HUES48 (cell line): Measurements from ENCODE around the gene RHBDF1.

Experiments used
- H3K27ac ChIP-seq: one replicate; pipeline ENCODE4 v1.7.0; 2013; ENCODE audit warnings: low read depth, low read length, inconsistent platforms
- H3K27me3 ChIP-seq: 2 replicates; pipeline ENCODE4 v1.6.1; 2013; ENCODE audit warnings: mild to moderate bottlenecking, low read length; ENCODE audit not compliant: control insufficient read depth, insufficient read depth
- H3K36me3 ChIP-seq: 2 replicates; pipeline ENCODE4 v1.6.1; 2013; ENCODE audit warnings: low read length; ENCODE audit not compliant: control insufficient read depth, insufficient read depth
- H3K4me1 ChIP-seq: 2 replicates; pipeline ENCODE4 v1.6.1; 2013; ENCODE audit warnings: mild to moderate bottlenecking, low read length; ENCODE audit not compliant: control insufficient read depth, insufficient read depth
- H3K4me3 ChIP-seq: 2 replicates; pipeline ENCODE4 v1.5.1; 2013; ENCODE audit warnings: mild to moderate bottlenecking, low read depth, low read length
- H3K9ac ChIP-seq: 2 replicates; pipeline ENCODE4 v1.6.1; 2013; ENCODE audit warnings: mild to moderate bottlenecking, low read depth, low read length, moderate library complexity
- H3K9me3 ChIP-seq: 2 replicates; pipeline ENCODE4 v1.6.1; 2013; ENCODE audit warnings: low read length; ENCODE audit not compliant: control insufficient read depth, insufficient read depth

Gene RHBDF1

DNA sequence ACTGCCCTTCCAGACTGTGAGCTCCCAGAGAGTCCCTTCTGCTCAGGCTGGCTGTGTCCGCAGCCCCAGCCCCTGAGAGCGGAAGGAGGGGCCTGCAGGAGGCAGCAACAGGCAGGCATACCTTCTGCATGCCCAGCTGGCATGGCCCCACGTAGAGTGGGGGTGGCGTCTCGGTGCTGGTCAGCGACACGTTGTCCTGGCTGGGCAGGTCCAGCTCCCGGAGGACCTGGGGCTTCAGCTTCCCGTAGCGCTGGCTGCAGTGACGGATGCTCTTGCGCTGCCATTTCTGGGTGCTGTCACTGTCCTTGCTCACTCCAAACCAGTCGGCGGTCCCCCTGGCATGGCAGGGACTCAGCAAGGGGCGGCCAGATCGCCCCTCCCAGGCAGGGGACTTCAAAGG, 9.0 kb downstream of the RHBDF1 start:
- Histone ChIP-seq H3K27ac (no peak overlapping the region), H3K9ac (no peak overlapping the region), H3K9me3 (no peaks in the 10 kb centered on the region), H3K27me3 (no peaks in the 10 kb centered on the region), H3K4me1 (no peaks in the 10 kb centered on the region), H3K36me3 (peaks cover 48% of the 10 kb centered on the region), H3K4me3 (no peak overlapping the region)

DNA sequence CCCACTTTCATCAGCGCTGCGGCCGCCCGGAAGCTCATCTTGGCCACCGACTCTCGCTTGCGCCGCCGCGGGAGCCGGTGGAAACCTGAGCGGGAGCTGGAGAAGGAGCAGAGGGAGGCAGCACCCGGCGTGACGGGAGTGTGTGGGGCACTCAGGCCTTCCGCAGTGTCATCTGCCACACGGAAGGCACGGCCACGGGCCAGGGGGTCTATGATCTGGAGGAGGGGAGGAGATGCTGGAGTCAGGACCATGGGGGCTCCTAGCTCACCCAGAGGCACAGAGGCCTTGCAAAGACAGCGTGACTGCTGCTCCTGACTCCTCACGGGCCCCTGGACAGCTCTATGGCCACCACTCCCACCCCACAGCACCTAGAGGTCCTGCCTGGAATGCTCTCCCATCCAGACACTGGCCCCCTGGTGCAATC, 9.5 kb downstream of the RHBDF1 start:
- peaks cover 53% of the 10 kb centered on the region for H3K36me3 ChIP-seq
- no peak overlapping the region for H3K4me3 ChIP-seq
- no peak overlapping the region for H3K9ac ChIP-seq

DNA sequence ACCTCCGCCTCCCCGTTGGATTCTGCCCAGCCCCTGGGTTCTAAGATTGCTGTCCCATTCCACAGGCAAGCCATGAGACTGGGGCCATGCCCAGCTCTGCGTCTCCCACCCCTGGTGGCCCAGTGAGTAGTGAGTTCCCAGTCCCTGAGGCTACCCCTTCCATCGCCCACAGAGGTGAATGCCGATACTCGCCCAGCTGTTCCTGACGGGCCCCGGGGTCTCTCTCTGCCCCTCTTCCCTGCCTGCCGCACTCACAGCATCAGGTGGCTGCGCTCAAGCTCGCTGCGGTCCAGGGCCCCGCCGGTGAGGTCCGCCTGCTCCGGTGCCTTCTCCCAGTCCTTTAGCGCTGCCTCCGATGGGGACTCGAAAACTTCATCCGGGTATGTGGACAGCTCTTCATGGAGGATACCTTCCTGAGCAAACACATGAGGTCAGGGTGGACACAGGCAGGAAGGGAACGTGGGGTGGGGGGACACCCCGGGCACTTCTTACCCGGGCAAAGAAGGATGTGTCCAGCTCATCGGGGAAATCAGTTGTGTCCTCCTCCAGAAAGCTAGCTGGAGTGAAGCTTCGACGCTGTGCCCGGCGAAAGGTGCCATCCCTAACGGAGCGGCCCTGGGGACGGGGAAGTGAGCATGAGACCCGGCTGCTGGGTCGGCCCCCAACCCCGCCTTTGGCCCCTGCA, 10.0 kb downstream of the RHBDF1 start:
- Histone ChIP-seq H3K9me3 (no peaks in the 10 kb centered on the region), H3K9ac (no peak overlapping the region), H3K4me1 (no peaks in the 10 kb centered on the region), H3K27ac (no peak overlapping the region), H3K36me3 (peaks cover 58% of the 10 kb centered on the region), H3K4me3 (no peak overlapping the region), H3K27me3 (no peaks in the 10 kb centered on the region)

More for the DNA sequence above, 9.5 kb downstream of the RHBDF1 start:
- H3K4me1 ChIP-seq = no peaks in the 10 kb centered on the region
- no peaks in the 10 kb centered on the region for H3K27me3 ChIP-seq
- H3K9me3 ChIP-seq = no peaks in the 10 kb centered on the region
- no peak overlapping the region for H3K27ac ChIP-seq

DNA sequence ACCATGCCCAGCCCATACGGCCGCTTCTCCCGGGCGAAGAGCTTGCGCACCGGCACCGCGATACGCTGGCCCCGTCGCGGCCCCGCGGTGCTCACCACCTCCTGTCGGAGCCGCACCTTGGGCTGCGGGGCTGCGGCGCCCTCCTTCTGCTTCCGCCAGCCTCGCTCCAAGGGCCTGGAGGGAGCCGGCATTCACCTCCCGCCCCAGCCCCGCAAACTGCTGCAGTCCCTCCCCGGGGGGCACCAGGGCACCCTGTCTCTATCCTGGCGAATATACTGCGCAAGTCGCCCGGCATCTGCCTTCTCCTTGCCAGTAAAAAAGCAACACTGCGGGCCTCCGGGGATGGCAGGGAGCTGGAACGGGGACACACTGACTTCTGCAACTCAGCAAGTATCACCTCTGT, 10.6 kb downstream of the RHBDF1 start:
- peaks cover 64% of the 10 kb centered on the region for H3K36me3 ChIP-seq
- no peaks in the 10 kb centered on the region for H3K27me3 ChIP-seq
- no peak overlapping the region for H3K9ac ChIP-seq
- no peaks in the 10 kb centered on the region for H3K9me3 ChIP-seq
- no peak overlapping the region for H3K27ac ChIP-seq
- no peak overlapping the region for H3K4me3 ChIP-seq
- H3K4me1 ChIP-seq = no peaks in the 10 kb centered on the region

DNA sequence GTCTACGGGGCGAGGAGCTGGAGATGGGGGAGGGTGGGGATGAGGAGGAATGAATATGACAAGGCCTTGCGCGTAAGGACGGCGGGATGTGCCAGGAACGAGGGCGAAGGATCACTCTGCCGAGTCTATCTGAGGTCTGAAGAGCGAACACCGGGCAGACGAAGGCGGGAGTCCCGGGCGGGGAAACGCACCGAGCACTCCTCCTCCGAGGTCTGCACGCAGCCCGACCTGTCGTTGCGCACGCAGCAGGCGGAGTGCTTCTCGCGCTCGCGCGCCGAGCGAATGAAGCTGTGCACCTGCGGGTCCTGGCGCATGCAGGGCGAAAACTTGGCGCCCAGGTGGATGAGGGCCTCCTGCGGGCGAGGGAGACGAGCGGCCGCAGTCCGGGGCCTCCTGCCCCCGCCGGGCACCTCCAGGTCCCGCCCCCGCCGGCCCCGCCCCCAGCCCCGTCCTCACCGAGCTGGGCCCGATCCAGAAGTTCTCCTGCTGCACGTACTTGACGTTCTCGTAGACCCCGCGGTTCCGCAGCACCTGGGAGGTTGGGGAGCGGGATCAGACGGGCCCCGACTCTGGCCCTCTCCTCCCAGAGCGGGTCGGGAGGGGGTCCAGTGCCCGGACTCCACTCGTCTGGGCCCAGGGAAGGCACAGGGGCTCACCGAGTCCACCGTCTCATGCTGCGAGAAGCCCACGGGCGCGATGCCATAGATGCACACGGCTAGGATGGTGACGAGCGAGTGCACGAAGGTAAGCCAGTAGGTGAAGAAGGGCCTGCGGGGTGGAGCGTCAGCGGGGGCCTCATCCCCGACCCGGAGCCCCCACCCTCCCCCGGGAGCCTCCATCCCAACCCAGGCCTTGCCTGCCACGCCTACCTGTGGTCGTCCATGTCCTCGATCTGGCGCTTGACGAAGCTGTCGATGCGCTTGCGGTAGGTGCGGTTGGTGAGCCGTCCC, 11.2 kb downstream of the RHBDF1 start:
- Histone ChIP-seq H3K36me3 (peaks cover 71% of the 10 kb centered on the region), H3K27ac (no peak overlapping the region), H3K4me3 (no peak overlapping the region), H3K9me3 (no peaks in the 10 kb centered on the region), H3K27me3 (no peaks in the 10 kb centered on the region), H3K9ac (no peak overlapping the region), H3K4me1 (no peaks in the 10 kb centered on the region)

DNA sequence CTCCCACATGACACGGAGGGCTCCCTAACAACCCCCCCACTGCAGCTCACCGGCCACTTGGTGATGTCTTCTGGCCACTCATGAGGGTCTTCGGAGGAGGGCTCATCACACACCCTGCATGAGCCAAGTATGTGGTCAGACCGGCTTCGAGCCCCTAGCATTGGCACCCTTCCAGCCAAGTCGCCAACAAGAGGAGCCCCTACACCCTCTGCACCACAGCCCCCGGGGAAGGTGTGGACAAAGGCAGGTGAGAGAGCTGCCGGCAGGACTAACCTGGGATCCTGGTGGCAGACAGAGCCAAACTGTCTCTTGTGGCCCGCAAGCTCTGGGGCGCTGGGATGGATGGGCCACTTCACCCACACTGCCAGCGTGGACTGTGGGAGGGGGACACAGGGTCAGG, 12.3 kb downstream of the RHBDF1 start:
- H3K9me3 ChIP-seq = no peaks in the 10 kb centered on the region
- H3K9ac ChIP-seq = no peak overlapping the region
- H3K4me1 ChIP-seq = no peaks in the 10 kb centered on the region
- H3K27me3 ChIP-seq = no peaks in the 10 kb centered on the region
- peaks cover 81% of the 10 kb centered on the region for H3K36me3 ChIP-seq
- H3K4me3 ChIP-seq = no peak overlapping the region
- no peak overlapping the region for H3K27ac ChIP-seq

DNA sequence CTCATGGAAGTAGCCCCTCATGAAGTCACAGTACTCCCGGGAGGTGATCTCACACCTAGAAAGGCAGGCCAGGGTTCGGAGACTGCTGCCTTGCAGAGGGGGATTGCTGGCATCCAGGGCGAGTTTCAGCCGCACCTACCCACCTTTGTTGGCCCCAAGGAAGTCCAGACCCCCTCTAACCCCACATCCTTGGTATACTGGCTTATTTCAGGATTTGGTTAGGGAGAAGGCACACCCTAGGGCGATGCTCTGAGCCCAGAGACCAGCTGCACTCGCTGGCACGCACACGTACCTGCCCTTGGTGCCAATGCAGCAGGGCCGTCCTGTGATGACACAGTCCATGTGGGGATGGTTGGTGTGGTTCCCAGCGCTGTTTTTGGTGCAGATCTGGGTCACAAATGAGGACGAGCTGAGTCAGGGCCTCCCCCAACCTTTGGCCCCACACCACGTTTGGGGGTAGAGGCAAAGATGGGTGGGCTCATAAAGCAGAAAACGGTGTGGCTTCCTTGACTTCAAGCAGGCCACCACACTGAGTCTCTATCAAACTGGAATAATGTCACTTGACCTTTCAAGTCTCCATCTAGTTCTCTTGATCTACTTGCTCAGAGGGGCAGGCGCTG, 12.9 kb downstream of the RHBDF1 start:
- Histone ChIP-seq H3K4me3 (no peak overlapping the region), H3K27ac (no peak overlapping the region), H3K9ac (no peak overlapping the region), H3K36me3 (peaks cover 80% of the 10 kb centered on the region), H3K9me3 (no peaks in the 10 kb centered on the region), H3K27me3 (no peaks in the 10 kb centered on the region), H3K4me1 (no peaks in the 10 kb centered on the region)

DNA sequence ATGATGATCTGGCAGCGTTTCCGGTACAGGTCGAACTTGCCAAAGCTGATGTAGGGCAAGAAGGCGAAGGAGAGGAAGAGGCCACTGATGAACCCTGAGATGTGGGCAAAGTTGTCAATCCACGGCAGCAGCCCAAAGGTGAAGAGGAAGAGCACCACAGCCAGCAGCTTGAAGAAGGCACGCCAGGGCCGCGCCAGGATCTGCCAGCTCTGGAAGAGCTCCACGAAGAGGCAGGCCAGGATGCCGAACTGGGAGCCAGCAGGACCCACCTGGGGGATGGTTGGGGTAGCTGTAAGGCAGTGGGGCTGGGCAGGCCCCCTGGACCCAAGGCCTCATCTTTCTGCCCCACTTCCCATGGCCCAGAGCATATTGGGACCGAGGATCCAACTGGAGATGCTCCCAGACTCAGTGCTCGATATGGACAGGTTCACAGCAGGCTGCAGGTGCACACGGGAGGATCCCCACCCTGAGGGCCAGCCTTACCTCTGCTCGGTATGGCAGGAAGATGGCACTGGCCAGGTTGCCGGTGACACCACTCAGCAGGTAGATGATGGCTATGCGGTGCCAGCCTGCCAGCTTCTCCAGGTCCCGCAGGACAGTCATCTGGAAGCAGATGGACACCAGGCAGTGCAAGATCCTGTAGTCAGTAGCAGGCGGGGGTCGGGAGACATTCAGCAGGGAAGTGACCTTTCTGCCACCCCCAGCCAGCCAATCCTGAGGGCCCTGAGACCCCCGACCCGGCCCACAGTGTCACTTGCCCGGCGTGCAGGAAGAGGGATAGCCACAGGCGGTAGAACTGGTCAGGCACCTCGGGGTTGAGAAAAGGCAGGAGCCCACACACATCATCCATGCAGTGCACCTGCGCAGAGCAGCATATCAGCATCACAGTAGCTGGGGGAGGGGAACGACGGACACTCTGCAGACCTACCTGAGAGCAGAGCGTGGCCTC, 13.7 kb downstream of the RHBDF1 start:
- Histone ChIP-seq H3K27me3 (no peaks in the 10 kb centered on the region), H3K4me1 (no peaks in the 10 kb centered on the region), H3K9me3 (no peaks in the 10 kb centered on the region), H3K36me3 (peaks cover 74% of the 10 kb centered on the region), H3K9ac (no peak overlapping the region), H3K4me3 (no peak overlapping the region), H3K27ac (no peak overlapping the region)

DNA sequence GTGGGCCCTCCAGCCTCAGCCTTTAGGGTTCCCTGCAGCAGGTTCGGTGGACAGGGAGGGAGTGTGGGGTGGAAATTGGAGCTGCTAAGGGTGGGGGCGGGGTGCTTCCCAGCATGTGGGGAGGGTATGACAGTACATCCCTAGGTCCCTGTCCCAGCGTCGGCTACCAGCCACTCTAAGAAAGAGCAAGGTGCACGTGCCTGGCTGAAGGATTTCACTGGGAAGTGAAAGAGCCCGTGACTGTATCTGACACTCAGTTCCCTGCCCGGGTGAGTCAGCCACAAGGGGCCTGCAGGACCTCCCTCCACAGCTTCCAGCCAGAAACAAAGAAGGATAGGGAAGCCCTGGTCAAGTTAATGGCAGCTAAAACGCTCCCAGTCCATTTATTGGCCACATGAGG, 14.7 kb downstream of the RHBDF1 start:
- H3K27ac ChIP-seq = no peak overlapping the region
- no peaks in the 10 kb centered on the region for H3K4me1 ChIP-seq
- no peaks in the 10 kb centered on the region for H3K9me3 ChIP-seq
- no peak overlapping the region for H3K9ac ChIP-seq
- H3K4me3 ChIP-seq = no peak overlapping the region
- H3K27me3 ChIP-seq = no peaks in the 10 kb centered on the region
- H3K36me3 ChIP-seq = peaks cover 65% of the 10 kb centered on the region

DNA sequence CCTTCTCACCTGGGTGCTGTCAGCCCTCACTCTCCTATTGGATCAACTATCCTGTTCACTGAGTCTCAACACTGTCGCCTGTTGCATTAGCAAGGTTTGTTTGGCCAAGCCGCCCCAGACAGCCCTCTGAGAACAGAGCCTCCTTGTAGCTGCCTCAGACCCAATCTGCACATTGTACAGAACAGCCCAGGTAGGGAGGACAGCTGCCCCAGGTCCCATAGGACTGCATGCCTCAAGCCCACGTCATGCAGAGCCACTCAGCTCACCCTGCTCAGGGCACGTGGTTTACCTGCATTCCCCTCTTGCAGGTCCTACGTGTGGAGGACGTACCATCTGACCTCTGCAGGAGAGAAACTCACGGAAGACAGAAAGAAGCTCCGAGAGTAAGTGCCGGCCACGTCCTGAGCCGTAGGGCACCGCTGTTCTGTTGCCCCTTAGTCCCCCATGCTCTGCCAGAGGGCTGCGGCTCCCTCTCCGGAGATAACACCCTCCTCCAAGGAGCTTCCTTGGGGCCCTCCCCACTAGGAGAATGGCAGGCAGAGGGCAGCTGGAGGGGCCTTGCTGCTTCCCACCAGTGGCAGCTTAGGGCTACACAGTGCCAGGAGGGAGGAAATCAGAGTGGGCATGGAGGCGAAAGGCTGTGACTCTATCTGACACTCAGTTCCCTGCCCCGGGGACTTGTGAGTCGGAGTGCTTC, 16.1 kb downstream of the RHBDF1 start:
- no peaks in the 10 kb centered on the region for H3K9me3 ChIP-seq
- H3K27me3 ChIP-seq = no peaks in the 10 kb centered on the region
- no peak overlapping the region; the same call in 1 of the 2 replicates for H3K9ac ChIP-seq
- H3K4me1 ChIP-seq = no peaks in the 10 kb centered on the region
- H3K4me3 ChIP-seq = no peak overlapping the region
- H3K27ac ChIP-seq = no peak overlapping the region
- peaks cover 61% of the 10 kb centered on the region for H3K36me3 ChIP-seq
